Heart left ventricle (tissue), 16 donors: ENCODE measurements around the gene TAF11L6. TPM values are rescaled to one million over a fixed set of nuclear protein-coding genes. Genes with fewer than 3 reads are reported as not detected.
"Not testable (repeated sequence)": the region's sequence is repeated elsewhere in the genome, so short reads cannot be mapped to it uniquely, and the experiment has no call there.

Experiments
- ATAC-seq, 4 donors: fragments of 200-7000 bp; cut with Tn5 transposase; one replicate each; pipeline ENCODE4 v1.9.1; 2020 to 2022; ENCODE audit warnings: moderate library complexity in 4 of 4, mild to moderate bottlenecking in 3 of 4, moderate number of reproducible peaks in 1 of 4
- DNase-seq, 5 donors: peaks; one replicate each; pipeline ENCODE4 v3.0.0-alpha.2; 2020
- H3K27ac ChIP-seq, 12 donors: fragments of 200-600 bp; sonication (generic) in 4 of 12; one replicate each; pipeline versions ENCODE4 v1.5.0 to v1.8.0; 2016 to 2022; ENCODE audit warnings: mild to moderate bottlenecking in 2 of 12
- H3K27me3 ChIP-seq, 9 donors: fragments of 200-600 bp; sonication (generic) in 2 of 9; one replicate each; pipeline versions ENCODE4 v1.5.1 to v1.8.0; 2016 to 2022; ENCODE audit warnings: mild to moderate bottlenecking in 3 of 9
- H3K36me3 ChIP-seq, 9 donors: fragments of 200-600 bp; sonication (generic) in 2 of 9; one replicate each; pipeline versions ENCODE4 v1.5.0 to v1.8.0; 2018 to 2022; ENCODE audit warnings: mild to moderate bottlenecking in 2 of 9
- H3K4me1 ChIP-seq, 12 donors: fragments of 200-600 bp; sonication (generic) in 4 of 12; one replicate each; pipeline versions ENCODE4 v1.5.0 to v1.8.0; 2016 to 2022; ENCODE audit warnings: mild to moderate bottlenecking in 3 of 12
- H3K4me3 ChIP-seq, 12 donors: fragments of 200-600 bp; sonication (generic) in 4 of 12; one replicate each; pipeline versions ENCODE4 v1.5.0 to v1.8.0; 2017 to 2022; ENCODE audit warnings: mild to moderate bottlenecking in 9 of 12, moderate library complexity in 4 of 12
- H3K9me3 ChIP-seq, 12 donors: fragments of 200-600 bp; sonication (generic) in 4 of 12; one replicate each; pipeline versions ENCODE4 v1.5.0 to v1.8.0; 2016 to 2022; ENCODE audit warnings: mild to moderate bottlenecking in 1 of 12
- CTCF ChIP-seq, 12 donors: fragments of 200-600 bp; sonication (generic) in 4 of 12; IDR thresholded peaks; one replicate each; pipeline versions ENCODE4 v1.5.0 to v1.8.0; 2018 to 2022; ENCODE audit warnings: antibody characterized with exemption in 12 of 12, mild to moderate bottlenecking in 5 of 12
- POLR2A ChIP-seq, 2 donors: fragments of 450-650 bp; IDR thresholded peaks; one replicate each; pipeline ENCODE4 v1.6.1; 2017; ENCODE audit warnings: antibody characterized with exemption in 2 of 2, mild to moderate bottlenecking in 2 of 2, moderate library complexity in 2 of 2
- WGBS, 4 donors: extraction: QIAGEN DNeasy Blood & Tissue Kit in 2 of 4; methylation state at CpG; one replicate each; pipeline versions ENCODE4 v1.1.5 to v1.1.7; 2013 to 2018; 5-methylcytosine and 5-hydroxymethylcytosine counted together
- intact Hi-C, 10 donors: fragments of 100-400 bp; cut with DNase I; formaldehyde crosslinking; loops; one replicate each; pipeline versions ENCODE4 v1.11.1 to v1.14.2; 2022
- polyA plus RNA-seq, 2 donors: library from polyadenylated mRNA; stranded (reverse); fragments of 200-250 nt; gene quantifications; one replicate each; pipeline ENCODE4 v1.2.3, GENCODE V29; 2013
- total RNA-seq, 9 donors: library from RNA; depleted of rRNA in 2 of 9; stranded (reverse); fragments of >200 nt in 2 of 9; fragmentation: NEBNext Ultra II Directional in 3 of 9; extraction: Animal tissue kit (Norgen Biotek cat#: 25700) in 3 of 9; gene quantifications; one replicate each; pipeline versions ENCODE4 v1.1.0 to v1.2.4, GENCODE V29; 2016 to 2023
- donor health status: ischemic (EF 13 %, LVEDD 7.1; RV severe dilation, severe dysfunction).
- donor health status: healthy with polysubstance abuse.
- donor health status: DM: no; HTN: yes; CAD: no.
- donor health status: DM: no; HTN: no; CAD: no.
- donor health status: ischemic (EF 25% LVEDD 6.9; RV normal size, moderate dysfunction).
- donor health status: ischemic (EF 25% LVEDD 5.7; RV mildly dilated, moderate dysfunction).
- donor health status: healthy.
- donor health status: DM: yes; HTN: yes; CAD: no.
- donor health status: ischemic (EF 35%, LVEDD 5.7; RV mildly dilated, moderate dysfunction).
- donor health status: nonischemic (EF 11% LVEDD 7.7; RV severe dilation, severe dysfunction).
- donor health status: DM: yes; HTN: yes; CAD: no.
- donor health status: PGD.
- donor health status: ischemic (EF 29% LVEDD 5.4; RV normal size, mild dysfunction).
- donor health status: nonischemic (EF 23%, LVEDD 6.1; RV moderate dilation, normal function).

TAF11L6 gene
- total and polyA plus RNA-seq, 11 donors, result not detected

DNA sequence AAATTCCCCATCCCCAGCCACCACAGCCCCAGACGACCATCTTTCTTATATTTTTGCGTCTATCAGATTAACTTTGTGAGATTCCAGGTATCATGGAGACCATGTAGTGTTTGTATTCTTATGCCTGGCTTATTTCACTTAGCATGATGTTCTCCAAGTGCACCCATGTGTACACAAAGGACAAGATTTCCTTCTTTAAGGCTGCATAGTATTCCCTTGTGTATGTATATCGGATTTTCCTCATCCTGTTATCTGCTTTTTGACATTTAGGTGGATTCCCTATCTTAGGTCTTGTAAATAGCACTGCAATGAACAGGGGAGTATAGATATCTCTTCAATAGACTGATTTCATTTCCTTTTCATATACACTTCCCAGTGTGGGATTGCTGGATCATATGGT is 35.7 kb upstream of the TAF11L6 start:
- Histone ChIP-seq H3K9me3 (peaks cover 0 to 4% (median 0%) of the 10 kb centered on the region in 12 donors), H3K4me3 (no peak overlapping the region), H3K27ac (no peak overlapping the region), H3K36me3 (no peaks in the 10 kb centered on the region), H3K4me1 (no peaks in the 10 kb centered on the region), H3K27me3 (no peaks in the 10 kb centered on the region)
- ATAC-seq (no peak), DNase-seq (no peak)
- no peak for TF ChIP-seq CTCF (IDR thresholded peaks at IDR 0.05)
- no peak for TF ChIP-seq POLR2A (IDR thresholded peaks at IDR 0.05)
- intact Hi-C loops, result no loop called here
- WGBS, 4 donors, result 83 to 90% (median 84%) methylated on average over 3 of the region's 3 CpGs

DNA sequence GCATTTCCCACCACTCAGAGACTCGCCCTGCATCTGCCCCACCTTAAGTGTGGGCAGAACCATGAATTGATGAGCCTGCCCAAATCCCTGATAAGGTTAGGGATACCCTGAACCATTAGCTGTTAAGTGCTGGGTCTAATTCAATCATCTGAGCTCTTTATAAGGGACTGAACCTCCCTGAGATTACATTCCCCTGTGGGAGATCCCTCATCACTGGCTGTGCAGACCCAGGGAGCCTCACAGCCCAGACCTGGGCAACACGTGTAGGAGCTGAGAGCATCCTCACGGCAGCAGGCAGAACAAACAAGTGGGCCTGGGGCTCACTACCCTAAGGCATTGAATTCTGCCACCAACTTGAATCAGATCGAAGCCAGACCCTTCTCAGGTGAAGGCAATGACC is 31.0 kb upstream of the TAF11L6 start:
- 41 to 51% (median 46%) methylated on average over 2 to 4 of the region's 4 CpGs for WGBS, 4 donors
- no peak overlapping the region for H3K27ac ChIP-seq
- TF ChIP-seq CTCF (IDR thresholded peaks at IDR 0.05) (no peak), POLR2A (IDR thresholded peaks at IDR 0.05) (no peak)

DNA sequence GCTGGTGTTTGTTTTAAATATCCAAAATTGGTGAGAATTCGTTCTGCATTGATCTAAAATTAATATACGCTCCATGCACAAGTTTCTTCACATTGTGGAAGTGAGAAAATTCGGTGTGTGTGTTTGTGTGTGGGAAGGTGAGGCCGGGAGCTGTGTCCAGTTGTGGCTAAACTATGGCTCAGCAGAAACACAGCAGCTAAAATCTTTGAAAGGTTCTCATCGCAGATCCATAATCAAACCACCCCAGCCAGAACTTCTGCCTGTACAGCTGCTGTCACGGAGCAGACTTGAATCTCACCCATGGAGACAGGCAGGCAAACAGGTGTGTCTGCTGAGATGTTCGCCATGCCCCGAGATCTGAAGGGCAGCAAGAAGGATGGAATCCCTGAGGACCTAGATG is 30.5 kb upstream of the TAF11L6 start, which contains the start of gene TAF11L2:
TAF11L2 (plus strand) TSS at position 301 of the 400 bp plus-strand sequence.
- DNase-seq, H3K9me3 ChIP-seq, H3K27ac ChIP-seq, intact Hi-C loops, H3K4me1 ChIP-seq, H3K27me3 ChIP-seq, H3K4me3 ChIP-seq, ATAC-seq, H3K36me3 ChIP-seq: not testable (repeated sequence)
- WGBS, 4 donors, result 80 to 82% (median 81%) methylated on average over 8 of the region's 8 CpGs

More for the DNA sequence above, 31.0 kb upstream of the TAF11L6 start:
- DNase-seq (no peak), ATAC-seq (no peak)
- no peaks in the 10 kb centered on the region for H3K4me1 ChIP-seq
- no peaks in the 10 kb centered on the region for H3K36me3 ChIP-seq
- intact Hi-C loops, result no loop called here
- H3K9me3 ChIP-seq, result peaks cover 0 to 4% (median 0%) of the 10 kb centered on the region in 12 donors
- no peak overlapping the region for H3K4me3 ChIP-seq
- no peaks in the 10 kb centered on the region for H3K27me3 ChIP-seq

- intact Hi-C loops, result no loop called here
- Histone ChIP-seq H3K27me3 (no peaks in the 10 kb centered on the region), H3K4me3 (no peak overlapping the region), H3K9me3 (no peaks in the 10 kb centered on the region), H3K4me1 (no peaks in the 10 kb centered on the region), H3K27ac (no peak overlapping the region), H3K36me3 (no peaks in the 10 kb centered on the region)
- no peak for DNase-seq
- no peak for ATAC-seq
- no peak for TF ChIP-seq CTCF (IDR thresholded peaks at IDR 0.05)
- TF ChIP-seq POLR2A (IDR thresholded peaks at IDR 0.05), result no peak
- 89 to 90% (median 89%) methylated on average over 15 to 17 of the region's 17 CpGs for WGBS, 4 donors
These were observed 16.6 kb upstream of the TAF11L6 start for GRCh38 chr5:17511775-17512325.

GRCh38 chr5:17517526-17517925 is 10.9 kb upstream of the TAF11L6 start:
- H3K4me1 ChIP-seq, DNase-seq, H3K9me3 ChIP-seq, intact Hi-C loops, H3K27ac ChIP-seq, H3K36me3 ChIP-seq, ATAC-seq, H3K27me3 ChIP-seq, H3K4me3 ChIP-seq: not testable (repeated sequence)
- 70 to 77% (median 75%) methylated on average over 8 to 12 of the region's 12 CpGs for WGBS, 4 donors

DNA sequence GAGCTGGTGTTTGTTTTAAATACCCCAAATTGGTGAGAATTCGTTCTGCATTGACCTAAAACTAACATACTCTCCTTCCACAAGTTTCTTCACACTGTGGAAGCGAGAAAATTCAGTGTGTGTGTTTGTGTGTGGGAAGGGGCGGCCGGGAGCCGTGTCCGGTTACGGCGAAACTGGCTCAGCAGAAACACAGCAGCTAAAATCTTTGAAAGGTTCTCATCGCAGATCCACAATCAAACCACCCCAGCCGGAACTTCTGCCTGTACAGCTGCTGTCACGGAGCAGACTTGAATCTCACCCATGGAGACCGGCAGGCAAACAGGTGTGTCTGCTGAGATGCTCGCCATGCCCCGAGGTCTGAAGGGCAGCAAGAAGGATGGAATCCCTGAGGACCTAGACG is 10.4 kb upstream of the TAF11L6 start, which contains the start of gene TAF11L3:
TAF11L3 (plus strand) TSS at position 301 of the 400 bp plus-strand sequence.
- intact Hi-C loops, H3K36me3 ChIP-seq, H3K9me3 ChIP-seq, H3K4me3 ChIP-seq, H3K4me1 ChIP-seq, ATAC-seq, H3K27ac ChIP-seq, H3K27me3 ChIP-seq, DNase-seq: not testable (repeated sequence)
- no CpG with 5 or more reads among the region's 15 CpGs for WGBS, 4 donors

DNA sequence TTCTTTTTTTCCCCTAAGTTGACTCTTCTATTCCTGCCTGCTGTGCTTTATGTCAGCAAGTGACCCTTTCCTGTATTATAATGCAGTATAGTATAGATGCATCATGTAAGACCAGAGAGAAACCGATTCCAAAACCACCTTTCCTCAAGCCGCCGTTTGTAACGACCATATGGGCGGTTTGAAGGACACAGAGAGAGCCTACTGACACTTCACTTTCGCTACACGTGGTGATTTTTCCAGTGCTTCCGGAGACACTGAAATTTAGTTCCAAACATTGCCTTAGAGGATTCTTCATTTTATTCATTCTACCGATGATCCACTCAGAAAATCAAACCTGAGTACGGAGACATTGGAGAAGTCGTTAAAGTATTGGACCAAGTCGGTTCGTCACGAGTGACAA is 9.0 kb upstream of the TAF11L6 start:
- 89 to 97% (median 91%) methylated on average over 8 to 9 of the region's 14 CpGs for WGBS, 4 donors
- ATAC-seq, H3K4me3 ChIP-seq, H3K36me3 ChIP-seq, DNase-seq, H3K9me3 ChIP-seq, H3K4me1 ChIP-seq, H3K27me3 ChIP-seq, H3K27ac ChIP-seq, intact Hi-C loops: not testable (repeated sequence)

- H3K4me1 ChIP-seq, H3K27ac ChIP-seq, H3K27me3 ChIP-seq, H3K36me3 ChIP-seq, DNase-seq, ATAC-seq, H3K9me3 ChIP-seq, H3K4me3 ChIP-seq, intact Hi-C loops: not testable (repeated sequence)
- no CpG with 5 or more reads among the region's 15 CpGs for WGBS, 4 donors
These were observed 7.0 kb upstream of the TAF11L6 start, which contains the start of gene TAF11L4 for GRCh38 chr5:17521501-17521900. Gene TAF11L4 (plus strand): TSS chr5:17521801.
